ENCODE data around the gene GPATCH8.

GPATCH8 gene

DNA sequence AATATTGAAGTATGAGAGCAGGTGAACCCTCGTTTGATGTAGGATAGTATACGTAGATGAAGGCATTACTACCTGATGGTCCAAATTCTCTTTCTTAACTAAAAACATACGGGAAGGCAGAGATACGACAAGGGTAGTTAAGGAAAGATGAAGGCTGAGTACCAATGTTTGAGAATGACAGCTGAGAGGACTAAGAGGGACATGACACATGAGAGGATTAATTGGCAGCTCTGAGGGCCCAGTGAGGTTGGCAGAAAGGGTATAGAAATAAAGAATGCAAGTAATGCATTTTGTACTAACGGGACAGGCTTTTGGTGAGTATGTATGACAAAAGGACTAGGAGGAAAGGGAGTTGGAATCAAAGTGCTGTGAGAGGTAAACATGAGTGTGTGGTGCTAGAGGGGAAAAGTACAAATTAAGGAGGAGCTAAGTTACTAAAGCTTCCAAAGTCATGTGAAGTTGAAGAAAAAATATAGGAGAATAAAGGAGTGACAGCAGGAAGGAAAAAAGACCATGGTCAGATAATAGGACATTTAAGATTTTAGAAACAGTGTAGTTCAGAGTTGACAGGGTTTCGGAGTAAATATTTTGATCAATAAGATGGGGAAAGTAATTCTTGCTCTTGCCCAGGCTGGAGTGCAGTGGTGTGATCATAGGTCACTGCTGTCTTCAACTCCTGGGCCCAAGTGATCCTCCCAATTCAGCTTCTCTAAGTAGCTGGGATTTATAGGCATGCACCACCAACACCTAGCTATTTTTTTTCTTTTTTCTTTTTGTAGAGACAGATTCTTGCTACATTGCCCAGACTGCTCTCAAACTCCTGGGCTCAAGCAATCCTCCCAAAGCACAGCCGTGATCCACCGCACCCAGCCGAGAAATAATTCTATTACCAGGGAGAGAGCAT is 70.7 kb downstream of the GPATCH8 start:
- no peak overlapping the region for H3K4me3 ChIP-seq (ENCODE audit: low read depth, low read length)
- no peak for DNase-seq (ENCODE audit: low read depth)
- no peak for TF ChIP-seq CTCF (conservative IDR thresholded peaks at IDR 0.05; ENCODE audit: low read depth, low read length)

GRCh38 chr17:44424828-44425461 is 78.3 kb downstream of the GPATCH8 start:
- no peak for TF ChIP-seq CTCF (conservative IDR thresholded peaks at IDR 0.05; ENCODE audit: low read depth, low read length)
- no peak for DNase-seq (ENCODE audit: low read depth)
- H3K4me3 ChIP-seq (ENCODE audit: low read depth, low read length) = no peak overlapping the region

GRCh38 chr17:44417553-44417952 is 85.7 kb downstream of the GPATCH8 start:
- DNase-seq (ENCODE audit: low read depth) = peak; percentile 75
- no peak for TF ChIP-seq CTCF (conservative IDR thresholded peaks at IDR 0.05; ENCODE audit: low read depth, low read length)
- no peak overlapping the region for H3K4me3 ChIP-seq (ENCODE audit: low read depth, low read length)

DNA sequence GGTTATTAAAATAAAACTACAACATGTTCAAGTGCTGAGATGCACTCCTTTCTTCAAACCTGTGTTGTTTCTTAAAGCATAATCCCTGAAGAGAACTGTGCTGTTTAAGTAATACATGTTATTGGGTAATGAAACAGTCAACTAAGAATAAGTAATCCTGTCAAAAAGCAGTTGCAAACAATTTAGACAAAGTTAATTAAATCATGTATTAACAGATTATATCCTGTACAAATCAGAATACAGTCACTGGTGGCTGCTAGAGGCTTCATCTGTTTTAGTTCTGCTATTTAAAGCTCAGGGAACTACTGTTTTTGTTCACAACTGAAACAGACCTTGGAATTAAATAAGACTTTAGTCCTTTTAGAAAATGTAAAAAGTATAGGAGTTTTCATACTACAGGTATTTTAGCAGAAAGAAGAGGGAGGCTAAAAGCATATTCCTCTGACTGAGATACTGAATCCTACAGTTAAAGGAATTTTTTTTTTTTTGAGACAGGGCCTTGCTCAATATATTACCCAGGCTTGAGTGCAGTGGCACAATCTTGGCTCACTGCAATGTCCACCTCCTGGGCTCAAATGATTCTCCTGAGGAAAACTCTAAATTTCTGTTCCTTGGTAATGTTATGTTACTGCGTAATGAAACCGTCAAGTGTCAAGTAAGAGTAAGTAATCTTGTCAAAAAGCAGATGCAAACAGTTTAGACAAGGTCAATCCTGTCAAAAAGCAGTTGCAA is 86.5 kb downstream of the GPATCH8 start:
- no peak for TF ChIP-seq CTCF (conservative IDR thresholded peaks at IDR 0.05; ENCODE audit: low read depth, low read length)
- DNase-seq (ENCODE audit: low read depth) = no peak

DNA sequence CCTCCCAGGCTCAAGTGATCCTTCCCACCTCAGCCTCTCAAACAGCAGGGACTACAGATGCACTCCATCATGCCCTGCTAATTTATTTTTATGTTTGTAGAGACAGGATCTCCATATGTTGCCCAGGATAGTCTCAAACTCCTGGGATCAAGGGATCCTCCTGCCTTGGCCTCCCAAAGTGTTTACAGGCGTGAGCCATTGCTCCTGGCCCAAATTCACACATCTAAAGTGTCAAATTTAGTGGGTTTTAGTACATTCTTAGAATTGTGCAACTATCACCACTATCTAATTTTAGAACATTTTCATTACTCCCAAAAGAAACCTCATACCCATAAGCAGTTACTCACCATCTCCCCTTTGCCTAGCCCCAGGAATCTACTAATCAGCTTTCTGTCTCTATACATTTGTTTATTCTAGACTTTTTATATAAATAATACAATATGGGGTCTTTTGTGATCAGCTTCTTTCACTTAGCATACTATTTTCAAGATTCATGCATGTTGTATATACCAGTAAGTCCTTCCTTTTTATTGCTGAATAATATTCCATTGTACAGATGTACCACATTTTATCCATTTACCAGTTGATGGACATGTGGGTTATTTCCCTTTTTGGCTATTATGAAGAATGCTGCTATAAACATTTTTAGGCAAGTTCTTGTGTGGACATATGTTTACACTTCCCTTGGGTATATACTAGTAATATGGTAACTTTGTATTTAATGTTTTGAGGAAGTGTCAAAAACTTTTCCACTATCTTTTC is 88.6 kb downstream of the GPATCH8 start:
- DNase-seq (ENCODE audit: low read depth) = no peak
- no peak overlapping the region for H3K4me3 ChIP-seq (ENCODE audit: low read depth, low read length)
- no peak for TF ChIP-seq CTCF (conservative IDR thresholded peaks at IDR 0.05; ENCODE audit: low read depth, low read length)

More for the DNA sequence above, 86.5 kb downstream of the GPATCH8 start:
- H3K4me3 ChIP-seq (ENCODE audit: low read depth, low read length) = no peak overlapping the region

GRCh38 chr17:44409309-44410028 is 93.7 kb downstream of the GPATCH8 start:
- TF ChIP-seq CTCF (conservative IDR thresholded peaks at IDR 0.05; ENCODE audit: low read depth, low read length) = no peak
- H3K4me3 ChIP-seq (ENCODE audit: low read depth, low read length) = no peak overlapping the region
- no peak for DNase-seq (ENCODE audit: low read depth)

All from choroid plexus epithelial cell (primary cell).